ENCODE results near the gene PTHLH. TPM values are rescaled to one million over a fixed set of nuclear protein-coding genes. Genes with fewer than 3 reads are reported as not detected.

PTHLH gene
- total RNA-seq, 1 donor from 2014 or later: 11.1 TPM

DNA sequence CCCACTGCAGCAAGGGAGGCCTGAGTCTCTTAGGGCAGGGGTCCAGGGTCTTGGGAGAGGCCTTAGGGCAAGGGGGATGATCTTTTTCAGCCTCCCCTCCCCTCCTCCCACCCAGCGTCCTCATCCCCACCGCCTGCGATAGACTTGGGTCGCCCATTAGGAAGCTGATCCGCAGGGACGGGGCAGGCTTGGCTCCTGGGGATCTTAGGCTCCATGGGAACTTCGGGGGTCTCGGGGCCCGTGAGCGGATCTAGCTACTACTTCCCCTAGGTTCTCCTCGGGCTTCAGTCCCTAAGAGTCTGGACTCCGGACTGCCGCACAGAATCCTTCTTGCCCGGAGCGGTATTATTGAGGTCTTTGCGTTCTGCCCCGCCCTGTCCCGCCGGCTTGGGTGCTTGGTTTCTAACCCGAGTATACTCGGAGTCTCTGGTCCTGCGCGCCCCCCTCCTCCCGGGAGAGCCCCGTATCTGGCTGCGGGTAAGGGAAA lies 2.2 kb upstream of the PTHLH start:
- DNase-seq (ENCODE audit: low spot score): no peak

- DNase-seq (ENCODE audit: low spot score): no peak
Observed at GRCh38 chr12:27973487-27973890, 956 bp upstream of the PTHLH start.

- no peak for DNase-seq (ENCODE audit: low spot score)
Observed at GRCh38 chr12:27971606-27972005, 927 bp downstream of the PTHLH start.

- DNase-seq (ENCODE audit: low spot score): peak; percentile 38
Observed at GRCh38 chr12:27971121-27971489, 1.4 kb downstream of the PTHLH start.

DNA sequence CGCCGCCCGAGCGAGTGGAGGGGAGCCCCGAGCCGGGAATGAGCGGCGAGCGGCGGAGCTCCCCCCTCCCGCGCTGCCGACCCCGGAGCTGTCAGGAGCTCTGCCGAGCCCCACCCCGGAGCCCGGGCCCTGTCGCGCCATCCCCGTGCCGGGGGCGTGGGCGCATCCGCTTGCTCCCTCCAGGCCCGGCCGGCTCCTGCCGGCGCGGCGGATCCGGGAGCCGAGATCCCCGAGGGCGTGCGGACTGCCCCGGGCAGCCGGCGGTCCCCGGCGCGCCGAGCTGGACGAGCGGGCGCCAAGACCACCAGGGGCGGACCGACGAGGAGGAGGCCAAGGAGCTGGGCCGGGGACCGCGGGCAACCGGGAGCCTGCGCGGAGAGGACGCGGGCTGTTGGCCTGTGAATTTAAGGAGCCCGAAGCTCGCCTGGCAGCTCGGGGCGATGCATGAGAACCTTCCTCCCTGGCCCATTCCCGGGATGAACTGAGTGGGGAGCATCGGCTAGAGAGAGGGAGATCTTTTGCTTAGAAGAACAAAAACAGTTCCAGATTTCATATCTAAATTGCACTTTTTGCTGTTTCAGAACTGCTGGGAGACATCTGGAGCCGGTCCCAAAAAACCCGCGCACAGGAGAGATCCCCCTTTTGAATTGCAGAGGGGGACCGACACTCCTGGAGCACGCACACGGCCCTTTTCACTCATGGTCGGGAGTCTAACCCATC lies 2.0 kb downstream of the PTHLH start:
- DNase-seq (ENCODE audit: low spot score): peak; percentile 51

- peak; percentile 46 for DNase-seq (ENCODE audit: low spot score)
Observed at GRCh38 chr12:27969624-27970400, 2.7 kb downstream of the PTHLH start.

DNA sequence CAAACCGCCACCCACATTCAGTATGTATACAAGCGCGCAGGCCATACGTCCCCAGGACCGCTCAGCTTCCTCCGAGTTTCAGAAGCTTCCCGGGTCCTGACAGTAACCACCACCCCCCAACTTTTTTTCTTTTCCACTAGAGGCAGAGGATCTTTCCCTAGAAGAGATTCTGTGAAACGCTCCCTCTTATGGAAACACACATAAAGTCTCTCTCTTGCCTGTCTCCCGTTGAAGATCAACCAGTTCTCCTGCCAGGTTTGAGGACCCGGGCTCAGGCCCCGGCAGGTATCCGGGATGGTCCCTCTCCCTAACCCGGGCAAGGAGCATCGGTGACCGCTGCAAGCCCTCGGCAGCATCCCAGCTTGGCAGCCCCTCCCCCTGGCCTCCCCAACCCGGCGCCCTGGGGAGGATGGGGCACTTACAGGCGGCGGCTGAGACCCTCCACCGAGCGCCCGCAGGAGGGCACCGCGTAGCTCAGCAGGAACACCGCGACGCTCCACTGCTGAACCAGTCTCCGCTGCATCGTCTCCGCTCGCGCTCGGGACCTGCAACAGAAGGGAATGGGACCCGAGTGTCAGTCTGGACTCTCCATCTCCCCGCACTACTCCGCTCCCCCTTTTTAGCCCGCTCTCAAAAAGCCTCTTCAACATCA lies 3.4 kb downstream of the PTHLH start:
- peak; percentile 40 for DNase-seq (ENCODE audit: low spot score)

GRCh38 chr12:27967551-27968054 lies 4.9 kb downstream of the PTHLH start:
- DNase-seq (ENCODE audit: low spot score): no peak

DNA sequence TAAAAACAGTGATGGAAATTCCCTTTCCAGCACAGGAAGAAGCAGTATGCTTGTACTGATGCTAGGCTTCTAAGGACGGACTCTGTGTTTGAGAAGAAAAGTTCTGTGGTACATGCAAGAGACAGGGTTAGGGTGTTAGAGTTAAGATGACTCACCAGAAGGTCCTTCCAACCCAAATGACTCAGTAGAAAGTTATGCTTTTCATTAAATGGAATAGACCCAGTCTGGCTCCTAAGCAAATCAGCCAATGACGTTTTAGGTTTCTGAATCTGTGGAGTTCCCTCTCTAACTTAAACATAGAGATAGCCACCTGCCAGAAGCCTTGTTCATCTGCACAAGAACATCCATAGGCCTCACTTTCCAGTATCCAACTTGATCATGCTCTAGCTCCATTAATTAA lies 5.7 kb downstream of the PTHLH start:
- peak; percentile 44 for DNase-seq (ENCODE audit: low spot score)

GRCh38 chr12:27965966-27966365 lies 6.6 kb downstream of the PTHLH start:
- no peak for DNase-seq (ENCODE audit: low spot score)

DNA sequence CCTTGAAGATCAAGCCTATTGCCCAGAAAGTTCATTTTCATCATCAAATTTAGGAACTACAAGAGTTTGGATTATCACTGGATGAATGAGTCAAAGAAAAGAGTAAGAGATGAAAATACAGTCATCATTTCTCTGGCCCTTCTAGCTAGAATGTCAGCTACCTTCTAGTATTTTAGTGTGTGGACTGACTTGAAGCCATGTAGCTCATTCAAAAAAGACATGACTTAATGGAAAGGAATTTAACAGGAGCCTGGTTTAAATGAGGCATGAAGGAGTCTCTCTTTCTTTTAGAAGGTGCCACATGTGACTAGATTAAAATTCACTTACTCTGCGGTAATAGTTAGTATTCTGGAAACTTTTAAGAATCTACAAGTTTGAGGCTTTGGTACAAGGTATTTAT lies 7.1 kb downstream of the PTHLH start:
- no peak for DNase-seq (ENCODE audit: low spot score)

- no peak for DNase-seq (ENCODE audit: low spot score)
Observed at GRCh38 chr12:27964123-27964522, 8.4 kb downstream of the PTHLH start.

DNA sequence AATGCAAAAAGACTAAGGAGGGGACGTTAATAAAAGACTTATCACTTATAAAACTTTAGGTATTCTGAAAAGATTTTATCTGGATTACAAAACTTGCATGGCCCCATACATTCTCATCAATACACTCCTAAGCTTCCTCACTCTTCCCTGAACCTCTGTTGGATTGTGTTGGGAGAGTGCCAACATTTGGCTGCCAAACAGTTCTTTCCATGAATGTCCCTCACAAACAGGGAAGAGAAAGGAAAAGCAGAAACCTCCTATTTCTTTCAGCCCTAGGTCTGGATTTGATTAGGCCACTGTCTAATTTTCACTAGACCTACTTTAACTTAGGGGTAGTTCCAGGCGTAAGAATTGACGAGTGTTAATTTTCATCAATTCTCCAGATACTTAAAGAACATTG lies 11.7 kb downstream of the PTHLH start:
- no peak for DNase-seq (ENCODE audit: low spot score)

DNA sequence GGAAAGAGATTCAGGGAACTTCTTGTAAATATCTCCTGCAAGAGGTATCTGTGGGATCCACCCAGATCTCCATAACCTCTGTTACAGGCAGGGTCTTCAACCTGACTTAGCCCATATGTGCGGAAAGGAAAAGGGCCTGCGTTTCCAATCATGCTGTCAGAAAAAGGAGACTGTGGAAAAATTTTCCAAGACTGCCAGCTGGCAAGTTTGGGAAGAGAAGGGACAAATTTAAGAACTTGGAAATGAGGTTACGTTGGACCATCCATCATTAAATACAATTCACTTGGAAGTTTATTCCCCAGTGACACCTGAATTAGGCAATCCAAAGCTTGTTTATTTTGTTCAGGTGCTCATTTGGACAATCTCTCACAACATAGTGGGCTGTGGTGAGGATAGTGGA lies 13.9 kb downstream of the PTHLH start:
- no peak for DNase-seq (ENCODE audit: low spot score)

GRCh38 chr12:27957366-27957765 lies 15.2 kb downstream of the PTHLH start:
- DNase-seq (ENCODE audit: low spot score): no peak

DNA sequence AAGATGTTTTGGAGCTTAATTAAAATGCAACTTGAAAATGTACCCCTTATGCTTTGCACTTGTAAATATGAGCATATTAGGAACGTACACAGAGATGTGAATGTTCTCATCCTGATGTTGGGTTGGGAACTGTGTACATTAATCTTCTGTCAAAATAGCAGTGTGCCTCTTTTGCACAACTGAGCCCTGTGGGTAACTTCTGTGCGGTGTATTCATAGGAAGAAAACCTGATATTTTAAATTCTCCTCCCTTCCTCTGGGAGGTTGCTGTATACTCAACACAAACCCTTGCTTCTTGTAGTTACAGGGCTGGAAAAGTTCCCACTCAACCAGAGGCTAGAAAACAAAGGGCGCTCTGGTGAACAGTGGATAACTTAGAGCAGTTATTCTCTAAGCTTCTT lies 18.7 kb downstream of the PTHLH start:
- no peak for DNase-seq (ENCODE audit: low spot score)

DNA sequence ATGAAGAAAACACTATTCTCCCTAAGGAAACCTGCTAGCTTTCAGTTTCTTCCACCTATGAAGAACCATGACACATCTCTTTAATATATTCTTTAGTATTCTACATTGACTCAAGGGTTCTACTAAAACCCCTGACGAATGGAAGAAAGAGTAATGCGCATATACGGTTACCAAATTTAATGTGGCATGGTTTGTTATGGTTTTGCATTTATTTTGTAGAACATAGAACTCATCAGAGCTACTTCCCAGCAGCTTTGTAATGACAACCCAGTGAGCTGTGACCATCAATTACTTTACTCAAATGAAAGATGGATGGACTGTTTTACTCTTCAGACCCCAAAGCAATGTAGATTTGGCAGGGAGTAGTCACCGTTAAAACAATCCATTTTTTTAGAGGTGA lies 19.2 kb downstream of the PTHLH start:
- DNase-seq (ENCODE audit: low spot score): no peak

GRCh38 chr12:27952510-27952909 lies 20.0 kb downstream of the PTHLH start:
- DNase-seq (ENCODE audit: low spot score): no peak

- DNase-seq (ENCODE audit: low spot score): no peak
Observed at GRCh38 chr12:27951898-27952297, 20.6 kb downstream of the PTHLH start.

GRCh38 chr12:27946421-27946820 lies 26.1 kb downstream of the PTHLH start:
- no peak for DNase-seq (ENCODE audit: low spot score)

DNA sequence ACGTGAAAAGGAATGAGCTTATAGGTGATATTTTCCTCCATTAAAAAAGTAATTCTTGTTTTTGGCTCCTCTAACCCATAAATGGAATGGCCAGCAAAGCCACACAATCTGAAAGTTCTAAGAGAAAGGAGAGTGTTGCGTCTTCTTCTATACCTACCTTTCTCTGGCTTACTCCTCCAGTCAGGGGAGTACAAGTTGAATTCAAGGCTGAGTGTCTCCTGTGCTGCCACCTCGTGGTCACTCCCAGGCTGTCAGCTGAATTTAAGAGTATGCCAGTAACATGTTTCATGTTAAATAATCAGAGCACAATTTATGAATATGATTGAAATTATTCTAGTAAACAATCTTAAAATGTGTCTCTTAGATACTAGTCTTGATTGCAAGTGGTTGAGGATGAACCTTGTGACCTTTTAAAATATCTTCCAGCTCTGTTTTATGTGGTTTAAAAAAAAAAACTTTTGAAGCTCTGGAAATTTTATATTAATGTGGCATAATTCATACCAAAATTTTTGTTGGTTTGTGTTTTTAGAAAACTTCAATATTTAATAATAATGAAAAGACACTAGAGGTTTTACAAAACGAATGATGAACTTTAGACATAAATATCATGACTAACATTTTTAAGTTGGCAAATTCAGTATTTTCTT lies 31.7 kb downstream of the PTHLH start:
- peak; percentile 81 for DNase-seq (ENCODE audit: low spot score)

- no peak for DNase-seq (ENCODE audit: low spot score)
Observed at GRCh38 chr12:27940245-27940644, 32.3 kb downstream of the PTHLH start.

All from umbilical cord (tissue), 2 donors.